GM12878 (cell line): ENCODE results near the gene GSTP1. TPM values are rescaled to one million over a fixed set of nuclear protein-coding genes. Genes with fewer than 3 reads are reported as not detected.

Experiments used
- ATAC-seq: fragments of 200-7000 bp; cut with Tn5 transposase; 3 replicates; pipeline ENCODE4 v1.9.1; 2020; ENCODE audit warnings: mild to moderate bottlenecking, moderate library complexity
- BruUV-seq: library from RNA; stranded (reverse); fragments of 400-500 nt; replicated peaks from 2 replicates; lab custom pipeline; 2021; lab: Mats Ljungman, UMichigan
- CTCF ChIA-PET: fragments of 300-600 bp; sonication (Branson Sonifier 250); formaldehyde crosslinking; extraction: SDS; loops from one replicate; lab custom pipeline; 2021; ENCODE audit warnings: inconsistent platforms; lab: Yijun Ruan, JAX
- POLR2A ChIA-PET: fragments of 350-600 bp; formaldehyde crosslinking; extraction: SDS; loops from one replicate; lab custom pipeline; 2021; ENCODE audit warnings: inconsistent platforms; lab: Charles Lee
- RAD21 ChIA-PET: fragments of 300-600 bp; sonication (Branson Sonifier 250); formaldehyde crosslinking; loops from one replicate; lab custom pipeline; 2023; ENCODE audit warnings: antibody characterized with exemption; ENCODE audit not compliant: unreplicated experiment; lab: Charles Lee
- SMC1A ChIA-PET: fragments of 300-600 bp; sonication (Branson Sonifier 250); formaldehyde crosslinking; loops from one replicate; lab custom pipeline; 2023; ENCODE audit not compliant: unreplicated experiment, uncharacterized antibody; lab: Charles Lee
- DNase-seq: peaks from one replicate; pipeline ENCODE4 v3.0.0-alpha.2; 2011; ENCODE audit warnings: low read depth, low spot score
- FAIRE-seq: peaks from 3 replicates; lab custom pipeline; 2011; peaks lifted over from hg19 to GRCh38; lab: Jason Lieb, UNC
- H2AFZ ChIP-seq: 2 replicates; pipeline ENCODE4 v1.6.0; 2011; ENCODE audit warnings: low read depth, low read length, control low read depth; ENCODE audit not compliant: control insufficient read depth
- H3K27ac ChIP-seq: 2 replicates; pipeline ENCODE4 v1.5.1; 2011; ENCODE audit warnings: control low read depth; ENCODE audit not compliant: control insufficient read depth, insufficient read depth
- H3K27me3 ChIP-seq, 2 experiments: replicated peaks in 1 of 2; 2 replicates each; pipeline versions ENCODE4 v1.6.0 to v1.6.1; 2011; ENCODE audit warnings: low read length in 1 of 2; ENCODE audit not compliant: control insufficient read depth in 2 of 2, insufficient read depth in 2 of 2
- H3K36me3 ChIP-seq, 2 experiments: 2 replicates each; pipeline ENCODE4 v1.5.1; 2011; ENCODE audit warnings: low read length in 1 of 2; ENCODE audit not compliant: control insufficient read depth in 2 of 2, insufficient read depth in 2 of 2
- H3K4me1 ChIP-seq: 2 replicates; pipeline ENCODE4 v1.6.1; 2011; ENCODE audit warnings: mild to moderate bottlenecking, low read length, moderate library complexity, mixed read lengths; ENCODE audit not compliant: control insufficient read depth, insufficient read depth
- H3K4me2 ChIP-seq: 2 replicates; pipeline ENCODE4 v1.6.0; 2011; ENCODE audit warnings: control low read depth; ENCODE audit not compliant: control insufficient read depth, insufficient read depth
- H3K4me3 ChIP-seq: fragments of 200-600 bp; sonication (generic); 2 replicates; pipeline ENCODE4 v1.5.1; 2016
- H3K79me2 ChIP-seq: 2 replicates; pipeline ENCODE4 v1.6.0; 2011; ENCODE audit warnings: low read length; ENCODE audit not compliant: control insufficient read depth, insufficient read depth
- H3K9ac ChIP-seq: 2 replicates; pipeline ENCODE4 v1.8.0; 2011; ENCODE audit warnings: low read length, control low read depth, mixed read lengths; ENCODE audit not compliant: control insufficient read depth, insufficient read depth
- H3K9me3 ChIP-seq: replicated peaks from 3 replicates; pipeline ENCODE4 v1.5.1; 2011; ENCODE audit warnings: mild to moderate bottlenecking, low read length; ENCODE audit not compliant: control insufficient read depth, insufficient read depth
- H4K20me1 ChIP-seq: 2 replicates; pipeline ENCODE4 v1.6.0; 2011; ENCODE audit not compliant: control insufficient read depth, insufficient read depth
- IKZF2 ChIP-seq, 2 experiments: fragments of 450-650 bp; IDR thresholded peaks; 2 replicates each; pipeline ENCODE4 v1.6.1; 2017; ENCODE audit warnings: mild to moderate bottlenecking in 2 of 2, moderate library complexity in 2 of 2
- NR2F1 ChIP-seq: fragments of 450-650 bp; conservative IDR thresholded peaks from 2 replicates; pipeline ENCODE4 v1.6.1; 2017; ENCODE audit warnings: mild to moderate bottlenecking
- PAX8 ChIP-seq: fragments of 450-650 bp; IDR thresholded peaks from 2 replicates; pipeline ENCODE4 v1.6.1; 2017; ENCODE audit warnings: mild to moderate bottlenecking, moderate library complexity
- TCF12 ChIP-seq: IDR thresholded peaks from 2 replicates; pipeline ENCODE4 v1.6.1; 2011; ENCODE audit warnings: low read depth, mild to moderate bottlenecking, low read length
- TCF3 ChIP-seq: IDR thresholded peaks from 2 replicates; pipeline ENCODE4 v1.6.1; 2012; ENCODE audit warnings: low read depth, mild to moderate bottlenecking, low read length, borderline replicate concordance; ENCODE audit not compliant: insufficient read depth
- ZNF274 ChIP-seq: IDR thresholded peaks from one replicate; pipeline ENCODE4 v1.8.0; 2011; ENCODE audit not compliant: insufficient read length, insufficient read depth
- WGBS: methylation state at CpG from one replicate; pipeline ENCODE4 v1.1.6; 2016; ENCODE audit warnings: low lambda C conversion rate; ENCODE audit not compliant: insufficient replicate concordance, insufficient coverage; ENCODE audit errors: missing lambda C conversion rate; 5-methylcytosine and 5-hydroxymethylcytosine counted together
- in situ Hi-C: fragments of 300-500 bp; cut with MboI; formaldehyde crosslinking; loops from 9 replicates; pipeline ENCODE4 v1.14.3; 2018; ENCODE audit warnings: mixed read lengths
- intact Hi-C: fragments of 100-400 bp; cut with micrococcal nuclease; formaldehyde crosslinking; loops from one replicate; pipeline ENCODE4 v1.14.2; 2022; ENCODE audit not compliant: unreplicated experiment
- polyA plus RNA-seq, 11 experiments: library from polyadenylated mRNA; depleted of rRNA in 4 of 11; unstranded in 6 of 11; stranded (reverse) in 5 of 11; fragments of >200 nt; fragmentation: Nextera tagmentation in 4 of 11; fragmentation: Illumina TruSeq in 1 of 11; extraction: Ambion mirVana in 4 of 11; extraction: Trizol in 1 of 11; gene quantifications; 1 replicate in 1 of 11; 2 replicates in 10 of 11; pipeline versions ENCODE4 v1.2.1 to v1.2.3, GENCODE V29; 2011 to 2016; ENCODE audit warnings: inconsistent platforms in 2 of 11, missing spikeins in 2 of 11, low read depth in 1 of 11
- total RNA-seq, 4 experiments: library from RNA; depleted of rRNA in 3 of 4; stranded (reverse); fragments of >200 nt in 3 of 4; fragmentation: Illumina TruSeq in 1 of 4; extraction: Trizol in 1 of 4; gene quantifications; 2 replicates each; pipeline versions ENCODE4 v1.2.1 to v1.2.3, GENCODE V29; 2013 to 2021
- TF ChIP-seq, protein P1 (sequence below): IDR thresholded peaks from 2 replicates; pipeline ENCODE4 v1.6.1; 2011; ENCODE audit warnings: borderline replicate concordance, low read depth, mild to moderate bottlenecking, moderate library complexity, mixed read lengths, low read length; ENCODE audit not compliant: insufficient read depth; ENCODE audit errors: extremely low read length
- TF ChIP-seq, protein P2 (sequence below): IDR thresholded peaks from 2 replicates; pipeline ENCODE4 v1.6.1; 2011; ENCODE audit warnings: low read depth, low read length, improper control_type of control experiment, borderline replicate concordance

Gene GSTP1
- total and polyA plus RNA-seq, 10 of the 15 experiments (the other 5 are each of a cell fraction or from before 2014, with no cell fraction given): 469 to 1,788 (median 955) TPM

- Histone ChIP-seq H3K79me2 (peaks cover 42% of the 10 kb centered on the region), H3K9ac (no peak overlapping the region), H3K4me1 (peaks cover 44% of the 10 kb centered on the region), H3K4me3 (no peak overlapping the region), H4K20me1 (no peaks in the 10 kb centered on the region), H3K27me3 (peaks cover 0 to 1% of the 10 kb centered on the region in 2 experiments; a peak in 2 of 4 replicates), H3K36me3 (peaks cover 4 to 5% of the 10 kb centered on the region in 2 experiments; a peak in 3 of 4 replicates), H2AFZ (no peak overlapping the region), H3K9me3 (peaks cover 2% of the 10 kb centered on the region; the same call in 2 of the 3 replicates), H3K4me2 (no peak overlapping the region), H3K27ac (no peak overlapping the region)
- TF ChIP-seq NR2F1 (no peak), TCF12 (no peak), PAX8 (no peak), IKZF2 (IDR thresholded peaks at IDR 0.05) (no peak), TCF3 (no peak), ZNF274 (no peak)
- TF ChIP-seq, protein P1, sequence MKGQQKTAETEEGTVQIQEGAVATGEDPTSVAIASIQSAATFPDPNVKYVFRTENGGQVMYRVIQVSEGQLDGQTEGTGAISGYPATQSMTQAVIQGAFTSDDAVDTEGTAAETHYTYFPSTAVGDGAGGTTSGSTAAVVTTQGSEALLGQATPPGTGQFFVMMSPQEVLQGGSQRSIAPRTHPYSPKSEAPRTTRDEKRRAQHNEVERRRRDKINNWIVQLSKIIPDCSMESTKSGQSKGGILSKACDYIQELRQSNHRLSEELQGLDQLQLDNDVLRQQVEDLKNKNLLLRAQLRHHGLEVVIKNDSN: no peak
- TF ChIP-seq, protein P2, sequence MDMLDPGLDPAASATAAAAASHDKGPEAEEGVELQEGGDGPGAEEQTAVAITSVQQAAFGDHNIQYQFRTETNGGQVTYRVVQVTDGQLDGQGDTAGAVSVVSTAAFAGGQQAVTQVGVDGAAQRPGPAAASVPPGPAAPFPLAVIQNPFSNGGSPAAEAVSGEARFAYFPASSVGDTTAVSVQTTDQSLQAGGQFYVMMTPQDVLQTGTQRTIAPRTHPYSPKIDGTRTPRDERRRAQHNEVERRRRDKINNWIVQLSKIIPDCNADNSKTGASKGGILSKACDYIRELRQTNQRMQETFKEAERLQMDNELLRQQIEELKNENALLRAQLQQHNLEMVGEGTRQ: no peak
- POLR2A ChIA-PET: interaction anchor here (0.7 to 3.8 kb wide), 6 partner anchors 10 to 78 kb away, joined by 3 to 25 read pairs (median 4); partner anchors contain the start of gene NUDT8
- ATAC-seq (no peak), FAIRE-seq (no peak), DNase-seq (no peak)
- in situ Hi-C loops (no loop called here), intact Hi-C loops (no loop called here)
- RAD21 ChIA-PET: interaction anchor here (1.0 to 3.6 kb wide), 11 partner anchors 10 to 226 kb away, joined by 3 to 38 read pairs (median 6); partner anchors contain the start of gene NUDT8
- CTCF ChIA-PET: interaction anchor here (0.8 to 5.8 kb wide), 22 partner anchors 9 to 237 kb away, joined by 3 to 54 read pairs (median 5); partner anchors contain the start of genes NUDT8, PITPNM1 and PPP1CA
- no TSS peak for BruUV-seq
- SMC1A ChIA-PET: interaction anchor here (0.6 to 2.5 kb wide), 13 partner anchors 10 to 77 kb away, joined by 3 to 15 read pairs (median 4); partner anchors contain the start of genes ACY3 and NUDT8
- WGBS: 59% methylated on average over 4 of the region's 4 CpGs
Measured at GRCh38 chr11:67582011-67582410, 1.6 kb upstream of the GSTP1 start.
